Measurements from ENCODE around the gene DCDC2.
"Not testable (repeated sequence)": the region's sequence is repeated elsewhere in the genome, so short reads cannot be mapped to it uniquely, and the experiment has no call there.

Gene DCDC2

GRCh38 chr6:24273096-24273870 is 84.6 kb downstream of the DCDC2 start:
- no peaks in the 10 kb centered on the region for H3K36me3 Mint-ChIP-seq (ENCODE audit: low read depth)
- no peaks in the 10 kb centered on the region for H3K9me3 Mint-ChIP-seq
- peaks cover 14% of the 10 kb centered on the region for H3K27me3 Mint-ChIP-seq (ENCODE audit: low read depth)
- H3K4me1 Mint-ChIP-seq (ENCODE audit: low read depth): no peaks in the 10 kb centered on the region
- H3K4me3 Mint-ChIP-seq: no peak overlapping the region
- H3K27ac Mint-ChIP-seq: no peak overlapping the region

GRCh38 chr6:24272553-24272952 is 85.3 kb downstream of the DCDC2 start:
- Mint-ChIP-seq H3K36me3 (ENCODE audit: low read depth) (no peaks in the 10 kb centered on the region), H3K4me1 (ENCODE audit: low read depth) (no peaks in the 10 kb centered on the region), H3K9me3 (no peaks in the 10 kb centered on the region), H3K27ac (no peak overlapping the region), H3K27me3 (ENCODE audit: low read depth) (peaks cover 11% of the 10 kb centered on the region), H3K4me3 (no peak overlapping the region)

- Mint-ChIP-seq H3K4me3 (no peak overlapping the region), H3K4me1 (ENCODE audit: low read depth) (no peaks in the 10 kb centered on the region), H3K27me3 (ENCODE audit: low read depth) (peaks cover 8% of the 10 kb centered on the region), H3K9me3 (no peaks in the 10 kb centered on the region), H3K27ac (no peak overlapping the region), H3K36me3 (ENCODE audit: low read depth) (no peaks in the 10 kb centered on the region)
Measured at GRCh38 chr6:24272148-24272547, 85.7 kb downstream of the DCDC2 start.

- Mint-ChIP-seq H3K36me3 (ENCODE audit: low read depth) (no peaks in the 10 kb centered on the region), H3K9me3 (no peaks in the 10 kb centered on the region), H3K4me3 (no peak overlapping the region), H3K27me3 (ENCODE audit: low read depth) (peaks cover 13% of the 10 kb centered on the region), H3K4me1 (ENCODE audit: low read depth) (no peaks in the 10 kb centered on the region), H3K27ac (no peak overlapping the region)
Measured at GRCh38 chr6:24270011-24270410, 87.8 kb downstream of the DCDC2 start.

GRCh38 chr6:24258214-24258613 is 99.6 kb downstream of the DCDC2 start:
- H3K27ac Mint-ChIP-seq; H3K27me3 Mint-ChIP-seq (ENCODE audit: low read depth); H3K4me1 Mint-ChIP-seq (ENCODE audit: low read depth); H3K9me3 Mint-ChIP-seq; H3K36me3 Mint-ChIP-seq (ENCODE audit: low read depth); H3K4me3 Mint-ChIP-seq: not testable (repeated sequence)

- H3K36me3 Mint-ChIP-seq (ENCODE audit: low read depth): no peaks in the 10 kb centered on the region
- no peak overlapping the region for H3K27ac Mint-ChIP-seq
- H3K4me1 Mint-ChIP-seq (ENCODE audit: low read depth): no peaks in the 10 kb centered on the region
- no peaks in the 10 kb centered on the region for H3K9me3 Mint-ChIP-seq
- no peak overlapping the region for H3K4me3 Mint-ChIP-seq
- H3K27me3 Mint-ChIP-seq (ENCODE audit: low read depth): peaks cover 6% of the 10 kb centered on the region
Measured at GRCh38 chr6:24257282-24257681, 100.6 kb downstream of the DCDC2 start.

GRCh38 chr6:24255676-24256075 is 102.2 kb downstream of the DCDC2 start:
- H3K36me3 Mint-ChIP-seq (ENCODE audit: low read depth): no peaks in the 10 kb centered on the region
- H3K4me3 Mint-ChIP-seq: no peak overlapping the region
- H3K9me3 Mint-ChIP-seq: no peaks in the 10 kb centered on the region
- H3K27me3 Mint-ChIP-seq (ENCODE audit: low read depth): peaks cover 6% of the 10 kb centered on the region
- H3K27ac Mint-ChIP-seq: no peak overlapping the region
- no peaks in the 10 kb centered on the region for H3K4me1 Mint-ChIP-seq (ENCODE audit: low read depth)

- no peaks in the 10 kb centered on the region for H3K36me3 Mint-ChIP-seq (ENCODE audit: low read depth)
- H3K4me1 Mint-ChIP-seq (ENCODE audit: low read depth): no peaks in the 10 kb centered on the region
- H3K4me3 Mint-ChIP-seq: no peak overlapping the region
- no peak overlapping the region for H3K27ac Mint-ChIP-seq
- no peaks in the 10 kb centered on the region for H3K9me3 Mint-ChIP-seq
- peaks cover 6% of the 10 kb centered on the region for H3K27me3 Mint-ChIP-seq (ENCODE audit: low read depth)
Measured at GRCh38 chr6:24253360-24253759, 104.5 kb downstream of the DCDC2 start.

GRCh38 chr6:24252280-24252679 is 105.6 kb downstream of the DCDC2 start:
- H3K4me3 Mint-ChIP-seq: no peak overlapping the region
- no peaks in the 10 kb centered on the region for H3K9me3 Mint-ChIP-seq
- H3K27ac Mint-ChIP-seq: no peak overlapping the region
- H3K4me1 Mint-ChIP-seq (ENCODE audit: low read depth): no peaks in the 10 kb centered on the region
- no peaks in the 10 kb centered on the region for H3K27me3 Mint-ChIP-seq (ENCODE audit: low read depth)
- no peaks in the 10 kb centered on the region for H3K36me3 Mint-ChIP-seq (ENCODE audit: low read depth)

- no peaks in the 10 kb centered on the region for H3K4me1 Mint-ChIP-seq (ENCODE audit: low read depth)
- no peak overlapping the region for H3K4me3 Mint-ChIP-seq
- no peaks in the 10 kb centered on the region for H3K9me3 Mint-ChIP-seq
- no peaks in the 10 kb centered on the region for H3K36me3 Mint-ChIP-seq (ENCODE audit: low read depth)
- no peak overlapping the region for H3K27ac Mint-ChIP-seq
- no peaks in the 10 kb centered on the region for H3K27me3 Mint-ChIP-seq (ENCODE audit: low read depth)
Measured at GRCh38 chr6:24251339-24251738, 106.5 kb downstream of the DCDC2 start.

- Mint-ChIP-seq H3K27ac (no peak overlapping the region), H3K36me3 (ENCODE audit: low read depth) (no peaks in the 10 kb centered on the region), H3K4me1 (ENCODE audit: low read depth) (no peaks in the 10 kb centered on the region), H3K27me3 (ENCODE audit: low read depth) (no peaks in the 10 kb centered on the region), H3K9me3 (no peaks in the 10 kb centered on the region), H3K4me3 (no peak overlapping the region)
Measured at GRCh38 chr6:24249926-24250325, 107.9 kb downstream of the DCDC2 start.

GRCh38 chr6:24245275-24245674 is 112.6 kb downstream of the DCDC2 start:
- H3K27ac Mint-ChIP-seq: no peak overlapping the region
- H3K9me3 Mint-ChIP-seq: no peaks in the 10 kb centered on the region
- no peaks in the 10 kb centered on the region for H3K4me1 Mint-ChIP-seq (ENCODE audit: low read depth)
- H3K4me3 Mint-ChIP-seq: no peak overlapping the region
- H3K27me3 Mint-ChIP-seq (ENCODE audit: low read depth): no peaks in the 10 kb centered on the region
- no peaks in the 10 kb centered on the region for H3K36me3 Mint-ChIP-seq (ENCODE audit: low read depth)

- no peaks in the 10 kb centered on the region for H3K27me3 Mint-ChIP-seq (ENCODE audit: low read depth)
- no peak overlapping the region for H3K27ac Mint-ChIP-seq
- no peaks in the 10 kb centered on the region for H3K4me1 Mint-ChIP-seq (ENCODE audit: low read depth)
- H3K9me3 Mint-ChIP-seq: no peaks in the 10 kb centered on the region
- no peak overlapping the region for H3K4me3 Mint-ChIP-seq
- no peaks in the 10 kb centered on the region for H3K36me3 Mint-ChIP-seq (ENCODE audit: low read depth)
Measured at GRCh38 chr6:24242924-24243323, 114.9 kb downstream of the DCDC2 start.

GRCh38 chr6:24241779-24242178 is 116.1 kb downstream of the DCDC2 start:
- not testable (repeated sequence) for H3K4me3 Mint-ChIP-seq; H3K36me3 Mint-ChIP-seq (ENCODE audit: low read depth); H3K27me3 Mint-ChIP-seq (ENCODE audit: low read depth); H3K27ac Mint-ChIP-seq; H3K4me1 Mint-ChIP-seq (ENCODE audit: low read depth)
- peaks cover 11% of the 10 kb centered on the region for H3K9me3 Mint-ChIP-seq

- H3K4me3 Mint-ChIP-seq: no peak overlapping the region
- peaks cover 2% of the 10 kb centered on the region for H3K4me1 Mint-ChIP-seq (ENCODE audit: low read depth)
- H3K36me3 Mint-ChIP-seq (ENCODE audit: low read depth): peaks cover 3% of the 10 kb centered on the region
- H3K27me3 Mint-ChIP-seq (ENCODE audit: low read depth): no peaks in the 10 kb centered on the region
- no peak overlapping the region for H3K27ac Mint-ChIP-seq
- peaks cover 12% of the 10 kb centered on the region for H3K9me3 Mint-ChIP-seq
Measured at GRCh38 chr6:24240943-24241342, 116.9 kb downstream of the DCDC2 start.
